CD14-positive monocyte (primary cell): ENCODE data around the gene NPR3. TPM values are rescaled to one million over a fixed set of nuclear protein-coding genes. Genes with fewer than 3 reads are reported as not detected.

Experiments
- DNase-seq, 3 donors: peaks; one replicate each; pipeline ENCODE4 v3.0.0-alpha.2; 2011 to 2022
- H2AFZ ChIP-seq: 2 replicates; pipeline ENCODE4 v1.6.0; 2012; ENCODE audit warnings: mild to moderate bottlenecking, low read depth, low read length, inconsistent platforms; ENCODE audit not compliant: insufficient read depth, poor library complexity, severe bottlenecking
- H3K27ac ChIP-seq, 2 donors: 1 replicate in 1 of 2; 2 replicates in 1 of 2; pipeline ENCODE4 v1.5.1; 2012 to 2013; ENCODE audit warnings: low read length in 2 of 2, control low read depth in 1 of 2, inconsistent platforms in 1 of 2, low read depth in 1 of 2, mild to moderate bottlenecking in 1 of 2
- H3K27me3 ChIP-seq, 2 donors: one replicate each; pipeline versions ENCODE4 v1.6.0 to v1.6.1; 2011 to 2013; ENCODE audit warnings: low read length in 2 of 2; ENCODE audit not compliant: control insufficient read depth in 2 of 2, insufficient read depth in 2 of 2
- H3K36me3 ChIP-seq, 2 donors: replicated peaks in 1 of 2; 1 replicate in 1 of 2; 2 replicates in 1 of 2; pipeline versions ENCODE4 v1.5.1 to v1.6.1; 2012 to 2013; ENCODE audit warnings: low read length in 2 of 2, control low read depth in 1 of 2, inconsistent platforms in 1 of 2, mild to moderate bottlenecking in 1 of 2; ENCODE audit not compliant: insufficient read depth in 2 of 2, control insufficient read depth in 1 of 2
- H3K4me1 ChIP-seq, 2 donors: 1 replicate in 1 of 2; 2 replicates in 1 of 2; pipeline versions ENCODE4 v1.5.1 to v1.6.1; 2012 to 2013; ENCODE audit warnings: low read length in 2 of 2, control low read depth in 1 of 2, inconsistent platforms in 1 of 2, mild to moderate bottlenecking in 1 of 2, moderate library complexity in 1 of 2; ENCODE audit not compliant: insufficient read depth in 2 of 2, control insufficient read depth in 1 of 2
- H3K4me2 ChIP-seq: replicated peaks from 2 replicates; pipeline ENCODE3; 2012; ENCODE audit warnings: low read length, moderate library complexity, mild to moderate bottlenecking; ENCODE audit not compliant: poor library complexity, severe bottlenecking; ENCODE audit errors: extremely low read depth
- H3K4me3 ChIP-seq, 3 experiments: fragments of 200-600 bp in 1 of 3; sonication (generic) in 1 of 3; replicated peaks in 1 of 3; 1 replicate in 2 of 3; 2 replicates in 1 of 3; pipeline ENCODE4 v1.5.1; 2011 to 2013; ENCODE audit warnings: low read length in 3 of 3, mild to moderate bottlenecking in 3 of 3, control low read depth in 2 of 3, low read depth in 2 of 3, inconsistent platforms in 1 of 3, moderate library complexity in 1 of 3
- H3K79me2 ChIP-seq: 2 replicates; pipeline ENCODE4 v1.6.0; 2012; ENCODE audit warnings: mild to moderate bottlenecking, control low read depth, inconsistent platforms, low read length, moderate library complexity; ENCODE audit not compliant: insufficient read depth
- H3K9ac ChIP-seq: 2 replicates; pipeline ENCODE4 v1.6.0; 2017; ENCODE audit warnings: low read length, mild to moderate bottlenecking; ENCODE audit not compliant: insufficient read depth, poor library complexity, severe bottlenecking
- H3K9me3 ChIP-seq, 2 donors: replicated peaks in 1 of 2; 1 replicate in 1 of 2; 2 replicates in 1 of 2; pipeline versions ENCODE4 v1.5.1 to v1.6.1; 2012 to 2013; ENCODE audit warnings: low read length in 2 of 2, control low read depth in 1 of 2; ENCODE audit not compliant: control insufficient read depth in 1 of 2, insufficient read depth in 1 of 2
- H4K20me1 ChIP-seq: 2 replicates; pipeline ENCODE4 v1.6.0; 2012; ENCODE audit warnings: mild to moderate bottlenecking, low read length, control low read depth, moderate library complexity; ENCODE audit not compliant: insufficient read depth
- H3K27ac Mint-ChIP-seq, 7 donors: one replicate each; pipeline ENCODE4 v1.8.0; 2020; ENCODE audit warnings: mild to moderate bottlenecking in 7 of 7, mixed read lengths in 7 of 7, moderate library complexity in 6 of 7, inconsistent platforms in 2 of 7
- H3K27me3 Mint-ChIP-seq, 3 donors: one replicate each; pipeline ENCODE4 v1.8.0; 2021 to 2022; ENCODE audit warnings: low read depth in 3 of 3, mild to moderate bottlenecking in 3 of 3, mixed read lengths in 3 of 3, moderate library complexity in 3 of 3, inconsistent platforms in 1 of 3
- H3K36me3 Mint-ChIP-seq, 2 donors: one replicate each; pipeline ENCODE4 v1.8.0; 2020; ENCODE audit warnings: mixed read lengths in 2 of 2, inconsistent platforms in 1 of 2, mild to moderate bottlenecking in 1 of 2
- H3K4me1 Mint-ChIP-seq: one replicate; pipeline ENCODE4 v1.8.0; 2020; ENCODE audit warnings: mild to moderate bottlenecking, mixed read lengths
- H3K4me3 Mint-ChIP-seq, 2 donors: one replicate each; pipeline ENCODE4 v1.8.0; 2020; ENCODE audit warnings: mild to moderate bottlenecking in 2 of 2, mixed read lengths in 2 of 2, moderate library complexity in 1 of 2
- H3K9me3 Mint-ChIP-seq, 7 donors: one replicate each; pipeline ENCODE4 v1.8.0; 2020 to 2022; ENCODE audit warnings: mixed read lengths in 7 of 7, mild to moderate bottlenecking in 6 of 7, moderate library complexity in 6 of 7, inconsistent platforms in 2 of 7
- WGBS: methylation state at CpG from one replicate; pipeline ENCODE4 v1.1.5; 2013; ENCODE audit warnings: missing lambda C conversion rate; ENCODE audit not compliant: insufficient coverage; 5-methylcytosine and 5-hydroxymethylcytosine counted together
- intact Hi-C, 2 donors: fragments of 100-400 bp; cut with micrococcal nuclease; formaldehyde crosslinking; loops; one replicate each; pipeline versions ENCODE4 v1.15.0 to v1.15.1; 2023
- polyA plus RNA-seq, 3 donors: library from polyadenylated mRNA; depleted of rRNA in 1 of 3; unstranded in 2 of 3; stranded (reverse) in 1 of 3; fragments of 300-500 nt in 2 of 3; fragments of >200 nt in 1 of 3; fragmentation: Illumina TruSeq in 2 of 3; gene quantifications; 1 replicate in 2 of 3; 2 replicates in 1 of 3; pipeline ENCODE4 v1.2.3, GENCODE V29; 2012 to 2021
- TF ChIP-seq, protein P1 (sequence below): fragments of 200-600 bp; IDR thresholded peaks from one replicate; pipeline ENCODE4 v1.8.0; 2022; ENCODE audit warnings: antibody characterized with exemption, mild to moderate bottlenecking

NPR3 gene
- polyA plus RNA-seq, 3 donors = not detected

DNA sequence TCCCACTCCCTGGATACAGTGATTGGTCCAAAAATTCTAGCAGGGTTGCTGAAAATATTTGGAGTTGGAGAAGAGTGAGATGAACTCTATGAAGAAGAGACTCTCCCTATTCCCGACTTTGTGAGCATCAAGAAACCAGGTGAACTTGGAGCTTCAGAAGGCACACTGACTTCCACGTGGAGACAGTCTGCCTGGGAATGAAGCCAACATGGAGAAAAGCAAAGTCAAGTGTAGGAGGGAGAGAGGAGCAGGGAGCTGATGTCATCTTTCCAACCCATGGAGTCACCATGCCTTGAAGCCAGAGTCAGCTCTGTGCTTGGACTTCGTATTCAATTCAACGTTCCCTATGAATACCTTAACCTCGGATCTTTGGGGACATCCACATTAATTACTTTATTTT lies 125.1 kb downstream of the NPR3 start:
- DNase-seq = no peak
- WGBS = 93% methylated on average over 2 of the region's 5 CpGs
- Mint-ChIP-seq H3K4me1 (no peaks in the 10 kb centered on the region), H3K4me3 (no peak overlapping the region), H3K27me3 (no peaks in the 10 kb centered on the region), H3K9me3 (peaks cover 0 to 4% (median 2%) of the 10 kb centered on the region in 7 donors), H3K27ac (no peak overlapping the region), H3K36me3 (no peaks in the 10 kb centered on the region)
- Histone ChIP-seq H4K20me1 (no peaks in the 10 kb centered on the region), H3K27me3 (no peaks in the 10 kb centered on the region), H3K36me3 (no peaks in the 10 kb centered on the region), H3K4me3 (no peak overlapping the region), H2AFZ (no peak overlapping the region), H3K9ac (no peak overlapping the region), H3K4me2 (no peak overlapping the region), H3K27ac (no peak overlapping the region), H3K79me2 (no peaks in the 10 kb centered on the region), H3K9me3 (no peaks in the 10 kb centered on the region), H3K4me1 (no peaks in the 10 kb centered on the region)
- intact Hi-C loops = no loop called here
- TF ChIP-seq, protein P1, sequence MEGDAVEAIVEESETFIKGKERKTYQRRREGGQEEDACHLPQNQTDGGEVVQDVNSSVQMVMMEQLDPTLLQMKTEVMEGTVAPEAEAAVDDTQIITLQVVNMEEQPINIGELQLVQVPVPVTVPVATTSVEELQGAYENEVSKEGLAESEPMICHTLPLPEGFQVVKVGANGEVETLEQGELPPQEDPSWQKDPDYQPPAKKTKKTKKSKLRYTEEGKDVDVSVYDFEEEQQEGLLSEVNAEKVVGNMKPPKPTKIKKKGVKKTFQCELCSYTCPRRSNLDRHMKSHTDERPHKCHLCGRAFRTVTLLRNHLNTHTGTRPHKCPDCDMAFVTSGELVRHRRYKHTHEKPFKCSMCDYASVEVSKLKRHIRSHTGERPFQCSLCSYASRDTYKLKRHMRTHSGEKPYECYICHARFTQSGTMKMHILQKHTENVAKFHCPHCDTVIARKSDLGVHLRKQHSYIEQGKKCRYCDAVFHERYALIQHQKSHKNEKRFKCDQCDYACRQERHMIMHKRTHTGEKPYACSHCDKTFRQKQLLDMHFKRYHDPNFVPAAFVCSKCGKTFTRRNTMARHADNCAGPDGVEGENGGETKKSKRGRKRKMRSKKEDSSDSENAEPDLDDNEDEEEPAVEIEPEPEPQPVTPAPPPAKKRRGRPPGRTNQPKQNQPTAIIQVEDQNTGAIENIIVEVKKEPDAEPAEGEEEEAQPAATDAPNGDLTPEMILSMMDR = no peak

GRCh38 chr5:32837211-32837610 lies 126.1 kb downstream of the NPR3 start:
- TF ChIP-seq, protein P1 = no peak
- H2AFZ ChIP-seq = no peak overlapping the region

More at GRCh38 chr5:32837211-32837610, 126.1 kb downstream of the NPR3 start:
- Histone ChIP-seq H4K20me1 (no peaks in the 10 kb centered on the region), H3K9me3 (no peaks in the 10 kb centered on the region), H3K79me2 (no peaks in the 10 kb centered on the region), H3K36me3 (no peaks in the 10 kb centered on the region), H3K9ac (no peak overlapping the region), H3K4me2 (no peak overlapping the region), H3K4me3 (no peak overlapping the region), H3K27ac (no peak overlapping the region), H3K4me1 (no peaks in the 10 kb centered on the region), H3K27me3 (no peaks in the 10 kb centered on the region)
- no peaks in the 10 kb centered on the region for H3K4me1 Mint-ChIP-seq
- no peak overlapping the region for H3K4me3 Mint-ChIP-seq
- H3K27ac Mint-ChIP-seq = no peak overlapping the region
- no peaks in the 10 kb centered on the region for H3K27me3 Mint-ChIP-seq
- WGBS = no CpG with 5 or more reads among the region's 4 CpGs
- H3K36me3 Mint-ChIP-seq = no peaks in the 10 kb centered on the region
- DNase-seq = no peak
- peaks cover 0 to 4% (median 2%) of the 10 kb centered on the region in 7 donors for H3K9me3 Mint-ChIP-seq
- intact Hi-C loops = no loop called here
